Motor neuron (in vitro differentiated cells): ENCODE data around the gene GALNT3. TPM values are rescaled to one million over a fixed set of nuclear protein-coding genes. Genes with fewer than 3 reads are reported as not detected.

Experiments
- ATAC-seq, 8 experiments: fragments of 200-7000 bp; cut with Tn5 transposase; replicated peaks in 6 of 8; 2 replicates each; pipeline ENCODE4 v1.8.0; 2021; ENCODE audit warnings: mild to moderate bottlenecking in 8 of 8, moderate library complexity in 8 of 8
- H3K27ac ChIP-seq, 2 donors: fragments of 250-450 bp; sonication (Bioruptor Pico); 2 replicates each; pipeline ENCODE4 v1.9.0; 2021; ENCODE audit warnings: antibody characterized with exemption in 2 of 2, mild to moderate bottlenecking in 2 of 2, moderate library complexity in 1 of 2
- H3K4me1 ChIP-seq, 2 donors: fragments of 250-450 bp; sonication (Bioruptor Pico); replicated peaks in 1 of 2; 2 replicates each; pipeline ENCODE4 v1.6.1; 2021; ENCODE audit warnings: antibody characterized with exemption in 2 of 2, mild to moderate bottlenecking in 2 of 2, moderate library complexity in 1 of 2
- H3K4me3 ChIP-seq, 5 donors: fragments of 250-450 bp; sonication (Bioruptor Pico); 2 replicates each; pipeline ENCODE4 v1.9.0; 2021; ENCODE audit warnings: antibody characterized with exemption in 5 of 5, mild to moderate bottlenecking in 5 of 5, moderate library complexity in 4 of 5
- WGBS, 10 experiments: fragments of 450-650 bp; shearing (Covaris generic); methylation state at CpG; one replicate each; pipeline ENCODE4 v1.0.0; 2022; 5-methylcytosine and 5-hydroxymethylcytosine counted together
- in situ Hi-C, 9 experiments: fragments of 400-800 bp; cut with MboI; loops; one replicate each; pipeline ENCODE4 v1.15.0; 2021; ENCODE audit warnings: low sequenced_read_pairs in 9 of 9, low pct_unique_long_range_greater_than_20kb in 2 of 9; ENCODE audit not compliant: unreplicated experiment in 9 of 9
- total RNA-seq, 8 experiments: library from RNA; unstranded; fragments of 300-600 nt; gene quantifications; 2 replicates each; pipeline versions ENCODE4 v1.2.3 to v1.2.4, GENCODE V29; 2022

Gene GALNT3
- 1 to 10 TPM in 3 of 8 experiments, under 1 TPM in 5; 0.46 to 4.6 (median 0.76) TPM for total RNA-seq

DNA sequence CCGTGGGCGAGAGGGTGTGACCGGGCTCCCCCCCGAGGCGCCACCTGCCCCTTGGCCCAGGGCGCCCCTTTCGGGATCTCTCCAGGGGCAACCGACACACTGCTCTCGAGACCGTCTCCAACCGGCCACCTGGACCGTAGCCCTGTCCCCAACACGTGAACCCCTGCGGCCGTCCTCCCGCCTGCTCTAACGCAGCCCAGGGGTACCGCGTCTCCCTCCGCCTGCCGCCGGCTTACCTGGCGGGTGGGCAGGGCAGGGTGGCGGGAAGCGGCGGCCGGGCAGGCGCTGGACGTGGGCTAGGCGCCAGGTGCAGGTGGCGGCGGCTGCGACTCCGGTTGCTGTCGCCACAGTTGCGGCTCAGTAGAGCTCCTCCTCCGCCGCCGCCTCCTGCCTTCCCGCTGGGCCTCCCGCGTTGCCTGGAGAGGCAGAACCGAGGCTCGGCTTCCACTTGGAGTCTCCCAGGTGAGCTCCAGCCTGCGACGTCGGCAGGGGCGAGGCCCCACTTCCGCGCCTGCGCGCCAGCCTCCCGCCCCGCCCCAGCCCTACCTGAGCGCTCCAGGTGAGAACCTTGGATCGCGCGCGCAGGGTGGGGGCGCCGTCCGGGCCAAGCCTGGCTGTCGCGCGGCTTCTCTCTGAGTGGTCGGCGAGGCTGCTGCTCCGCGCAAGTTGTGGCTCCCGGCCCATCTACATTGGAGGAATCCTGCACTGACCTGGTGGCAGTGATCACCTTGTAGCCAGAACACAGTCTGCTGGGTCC, at the start of gene GALNT3:
Gene GALNT3, minus strand, starts transcription at position 469 of the 757 bp plus-strand sequence. CDS start 23,547 bp downstream, outside the sequence.
- Histone ChIP-seq H3K27ac (no peak within 1 kb of the TSS), H3K4me3 (peak within 1 kb of the TSS; percentile 16 to 47 (median 23)), H3K4me1 (no peaks in the 10 kb centered on the region)
- WGBS, 10 experiments: 83 to 90% methylated on average over 2 to 5 of the region's 70 CpGs; no CpG with 5 or more reads in 8 of the 10 experiments
- in situ Hi-C loops: loop anchor here in 1 of 9 experiments (25.0 kb wide), 2 partner anchors 207 to 807 kb away; no protein-coding TSS in a partner anchor
- ATAC-seq: peak in 7 of 8 experiments; percentile 42 to 80 (median 61)

DNA sequence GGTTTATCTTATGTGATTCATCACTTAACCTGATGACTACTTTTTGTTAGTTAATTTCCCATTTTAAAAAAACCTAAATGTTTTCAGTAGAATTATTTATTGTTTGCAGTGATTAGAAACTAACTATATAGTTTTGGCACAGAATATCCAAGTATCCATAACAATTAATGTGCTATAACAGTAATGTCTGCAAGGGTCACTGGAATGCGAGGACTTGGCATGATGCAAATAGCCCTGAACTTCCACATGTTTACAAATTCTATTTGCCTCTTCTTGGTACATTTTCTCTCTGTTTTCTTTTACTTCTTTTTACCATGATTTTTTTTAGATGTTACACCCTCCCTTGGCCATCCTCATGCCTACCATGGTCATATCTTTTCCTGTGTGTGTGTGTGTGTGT, 49.3 kb upstream of the GALNT3 start:
- Histone ChIP-seq H3K27ac (no peak overlapping the region), H3K4me1 (peaks cover 0 to 10% of the 10 kb centered on the region in 2 donors), H3K4me3 (no peak overlapping the region)
- 75 to 100% (median 100%) methylated on average over 1 of the region's 1 CpG; no CpG with 5 or more reads in 3 of the 10 experiments for WGBS, 10 experiments
- in situ Hi-C loops: no loop called here
- ATAC-seq: peak in 1 of 8 experiments; percentile 67

DNA sequence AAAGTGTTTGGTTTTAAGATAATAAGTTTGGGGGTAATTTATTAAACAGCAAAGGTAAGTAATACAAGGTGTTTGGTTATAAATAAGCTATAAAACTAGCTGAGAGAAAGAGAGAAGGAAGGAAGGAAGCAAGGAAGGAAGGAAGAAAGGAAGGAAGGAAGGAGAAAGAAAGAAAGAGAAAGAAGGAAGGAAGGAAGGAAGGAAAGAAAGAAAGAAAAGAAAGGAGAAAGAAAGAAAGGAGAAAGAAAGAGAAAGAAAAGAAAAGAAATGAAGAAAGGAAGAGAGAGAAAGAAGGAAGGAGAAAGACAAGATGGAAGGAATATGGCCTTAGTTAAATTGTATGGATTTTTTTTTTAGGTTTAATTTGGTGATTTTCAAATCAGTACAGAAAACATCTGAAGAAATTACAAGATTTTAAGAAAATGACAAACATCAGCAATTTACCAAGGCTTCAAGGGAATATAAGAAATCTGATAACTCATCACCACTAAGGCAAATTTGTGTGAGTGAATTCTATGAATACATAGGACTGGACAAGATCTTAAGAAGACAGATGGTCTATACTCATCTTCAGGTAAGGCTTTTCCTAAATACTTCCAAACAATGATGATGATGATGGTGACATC, 46.4 kb upstream of the GALNT3 start:
- H3K27ac ChIP-seq: no peak overlapping the region
- H3K4me1 ChIP-seq: peaks cover 12 to 21% of the 10 kb centered on the region in 2 donors
- H3K4me3 ChIP-seq: no peak overlapping the region
- no peak for ATAC-seq
- in situ Hi-C loops: no loop called here

DNA sequence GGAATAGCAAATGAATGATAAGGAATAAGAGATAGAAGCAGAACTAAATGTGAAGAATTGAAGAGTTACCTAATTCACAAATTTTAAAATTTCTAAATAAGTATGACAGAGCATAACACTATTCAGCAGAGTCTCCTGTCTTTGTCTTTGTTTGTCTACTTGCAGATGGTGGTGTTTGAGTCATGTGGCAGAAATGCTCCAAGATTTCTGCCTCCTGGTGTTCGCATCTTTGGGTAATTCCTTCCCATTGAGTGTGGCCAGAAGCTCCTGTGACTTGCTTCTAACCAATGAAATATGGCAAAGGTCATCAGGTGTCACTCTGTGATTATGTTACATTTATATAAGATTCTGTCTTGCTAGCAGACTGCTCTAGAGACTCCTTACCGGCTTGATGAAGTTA, 45.6 kb upstream of the GALNT3 start:
- WGBS, 10 experiments: 67 to 100% (median 89%) methylated on average over 1 to 2 of the region's 2 CpGs; no CpG with 5 or more reads in 3 of the 10 experiments
- H3K4me3 ChIP-seq: no peak overlapping the region
- ATAC-seq: no peak
- no peak overlapping the region for H3K27ac ChIP-seq
- H3K4me1 ChIP-seq: peaks cover 12 to 21% of the 10 kb centered on the region in 2 donors
- in situ Hi-C loops: no loop called here

DNA sequence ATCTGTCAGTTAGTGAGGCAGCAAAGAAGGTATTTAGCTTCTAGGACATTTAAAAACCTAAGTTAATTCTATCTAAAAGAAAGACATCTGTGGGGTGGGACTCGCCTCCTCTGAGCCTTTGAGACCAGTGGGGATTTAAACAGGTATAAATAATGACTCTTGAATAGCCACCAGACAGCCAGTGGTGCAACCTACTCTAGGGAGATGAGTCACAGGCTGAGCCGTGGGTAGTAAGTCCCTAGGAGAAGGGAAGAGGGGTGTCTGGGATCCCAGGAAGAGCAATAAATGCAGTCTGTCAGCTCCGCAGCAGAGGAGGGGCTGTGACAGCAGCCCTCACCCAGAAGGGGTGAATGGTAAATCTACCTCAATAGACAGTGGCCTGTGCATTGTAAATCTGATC, 43.1 kb upstream of the GALNT3 start:
- 0 to 50% (median 14%) methylated on average over 1 to 3 of the region's 3 CpGs; no CpG with 5 or more reads in 5 of the 10 experiments for WGBS, 10 experiments
- in situ Hi-C loops: no loop called here
- Histone ChIP-seq H3K4me3 (no peak overlapping the region), H3K4me1 (peaks cover 12 to 21% of the 10 kb centered on the region in 2 donors), H3K27ac (no peak overlapping the region)
- ATAC-seq: peak in 5 of 8 experiments; percentile 100

DNA sequence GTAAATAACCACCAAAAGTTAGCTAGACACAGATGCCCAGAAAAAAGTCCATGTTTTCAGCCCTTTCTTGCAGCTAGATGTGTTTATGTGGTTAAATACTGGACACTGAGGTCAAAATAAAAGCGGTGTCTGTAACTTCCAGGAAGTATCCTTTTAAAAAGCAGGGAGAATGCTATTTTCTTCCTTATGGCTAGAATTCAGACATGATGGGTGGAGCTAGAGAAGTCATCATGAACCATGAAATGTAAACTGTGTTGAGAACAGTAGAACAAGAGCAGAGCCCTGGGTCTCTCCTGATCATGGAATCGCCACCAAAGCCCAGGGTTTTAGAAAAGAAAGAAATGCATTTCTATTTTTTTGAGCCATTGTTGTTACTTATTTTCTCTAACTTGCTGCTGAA, 41.3 kb upstream of the GALNT3 start:
- WGBS, 10 experiments: 67 to 100% (median 92%) methylated on average over 1 to 2 of the region's 2 CpGs; no CpG with 5 or more reads in 1 of the 10 experiments
- no peak for ATAC-seq
- in situ Hi-C loops: no loop called here
- Histone ChIP-seq H3K4me3 (no peak overlapping the region), H3K27ac (no peak overlapping the region), H3K4me1 (peaks cover 12 to 21% of the 10 kb centered on the region in 2 donors)

DNA sequence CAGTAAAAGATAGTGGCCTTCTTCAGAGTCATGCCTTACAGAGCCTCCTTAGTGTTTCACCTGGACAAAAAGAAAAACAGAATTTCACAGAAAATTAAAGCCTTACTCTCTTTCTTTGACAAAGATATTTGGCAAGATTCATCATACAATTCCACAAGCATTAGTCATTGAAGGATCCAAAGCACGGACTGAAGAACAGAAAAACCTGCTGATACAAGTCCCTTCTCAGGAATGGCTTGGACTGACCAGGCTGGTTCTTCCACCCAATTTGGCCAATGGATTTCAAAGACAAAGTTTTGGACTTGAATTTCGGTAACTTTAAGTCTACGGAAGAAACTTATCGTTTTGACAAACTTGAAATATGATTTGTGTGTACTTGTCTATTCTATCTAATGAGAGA, 39.1 kb upstream of the GALNT3 start:
- H3K27ac ChIP-seq: no peak overlapping the region
- in situ Hi-C loops: no loop called here
- peaks cover 12 to 21% of the 10 kb centered on the region in 2 donors for H3K4me1 ChIP-seq
- no peak overlapping the region for H3K4me3 ChIP-seq
- no peak for ATAC-seq
- whole genome bisulfite sequencing, 10 experiments: 69 to 100% (median 86%) methylated on average over 3 to 4 of the region's 4 CpGs; no CpG with 5 or more reads in 2 of the 10 experiments

DNA sequence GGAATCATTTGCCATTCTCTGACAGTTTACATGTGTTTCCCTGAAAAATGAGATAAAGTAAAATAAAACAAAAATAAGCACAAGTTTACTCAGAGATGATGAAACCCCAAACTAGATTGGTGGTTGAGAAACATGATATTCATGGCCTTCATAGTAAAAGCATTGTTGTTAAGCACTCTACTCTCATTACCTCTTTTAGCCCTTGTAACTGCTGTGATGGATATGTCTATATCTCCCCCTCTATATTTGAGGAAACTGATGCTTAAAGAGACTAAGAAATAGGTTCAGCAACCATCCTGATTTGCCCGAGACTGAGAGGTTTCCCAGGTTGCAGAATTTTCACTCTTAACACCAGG, 33.9 kb upstream of the GALNT3 start:
- in situ Hi-C loops: no loop called here
- peaks cover 0 to 6% of the 10 kb centered on the region in 2 donors for H3K4me1 ChIP-seq
- no peak overlapping the region for H3K4me3 ChIP-seq
- H3K27ac ChIP-seq: no peak overlapping the region
- WGBS, 10 experiments: 20 to 86% (median 80%) methylated on average over 1 of the region's 1 CpG; no CpG with 5 or more reads in 1 of the 10 experiments
- ATAC-seq: no peak

DNA sequence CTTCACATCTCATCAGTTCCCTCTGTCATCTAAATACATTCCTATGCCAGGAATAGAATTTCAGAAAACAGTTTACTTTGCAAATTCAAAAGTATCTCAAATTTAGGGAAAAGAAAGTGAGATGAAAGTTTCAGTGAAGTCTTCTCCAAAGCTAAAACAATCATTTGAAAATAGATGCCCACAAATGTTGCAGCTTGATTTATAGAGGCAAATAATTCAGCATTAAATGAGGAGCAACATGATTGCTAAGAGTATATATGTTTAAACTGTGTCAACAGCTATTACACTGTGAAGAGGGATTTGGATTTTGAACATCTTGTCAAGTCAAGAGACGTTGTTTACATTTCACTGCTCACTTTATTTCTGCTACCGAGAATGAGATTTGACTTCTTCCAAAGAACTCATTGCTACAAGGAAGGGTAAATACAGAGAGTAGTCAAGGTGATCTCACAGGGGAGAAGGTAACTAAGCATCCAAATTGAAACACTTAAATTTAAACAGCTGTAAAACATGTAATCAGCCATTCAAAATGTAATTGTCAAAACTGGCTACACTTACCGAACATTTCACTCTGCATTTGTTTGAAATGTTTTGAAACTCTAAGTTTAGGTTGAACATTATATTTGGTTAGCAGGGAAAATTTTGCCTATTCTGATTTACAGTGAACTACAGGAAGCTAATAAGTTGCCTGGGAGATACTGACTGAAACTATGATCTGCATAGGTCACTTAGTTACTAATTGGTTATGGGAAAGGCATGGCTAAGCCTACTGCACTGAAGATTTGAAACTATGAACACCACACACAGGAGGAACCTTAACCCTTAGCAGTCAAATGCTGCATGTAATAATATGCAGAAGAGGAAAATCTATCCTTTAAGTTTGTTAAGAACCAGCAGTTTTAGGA, 33.2 kb upstream of the GALNT3 start:
- Histone ChIP-seq H3K4me3 (no peak overlapping the region), H3K27ac (no peak overlapping the region), H3K4me1 (peaks cover 0 to 6% of the 10 kb centered on the region in 2 donors)
- 58 to 100% (median 84%) methylated on average over 1 to 3 of the region's 3 CpGs; no CpG with 5 or more reads in 1 of the 10 experiments for WGBS, 10 experiments
- ATAC-seq: peak in 2 of 8 experiments; percentile 46 to 88
- in situ Hi-C loops: no loop called here

DNA sequence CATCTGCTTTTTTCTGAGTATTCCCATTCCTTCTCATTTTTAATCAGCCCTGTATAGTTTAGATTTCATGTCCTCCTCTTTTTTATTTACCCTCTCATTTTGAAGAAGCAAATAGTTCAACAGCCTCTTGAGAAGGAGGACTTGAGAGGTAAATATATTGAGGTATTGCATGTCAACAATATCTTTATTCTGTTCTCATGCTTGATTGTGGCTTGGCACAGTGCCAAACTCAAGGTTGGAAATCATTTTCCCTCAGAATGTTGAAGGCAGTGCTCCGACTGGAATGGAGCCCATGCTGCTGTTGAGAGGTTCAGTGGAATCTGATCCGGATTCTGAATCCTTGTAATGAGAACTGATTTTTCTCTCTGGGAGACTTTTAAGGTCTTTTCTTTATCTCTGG, 31.0 kb upstream of the GALNT3 start:
- in situ Hi-C loops: no loop called here

DNA sequence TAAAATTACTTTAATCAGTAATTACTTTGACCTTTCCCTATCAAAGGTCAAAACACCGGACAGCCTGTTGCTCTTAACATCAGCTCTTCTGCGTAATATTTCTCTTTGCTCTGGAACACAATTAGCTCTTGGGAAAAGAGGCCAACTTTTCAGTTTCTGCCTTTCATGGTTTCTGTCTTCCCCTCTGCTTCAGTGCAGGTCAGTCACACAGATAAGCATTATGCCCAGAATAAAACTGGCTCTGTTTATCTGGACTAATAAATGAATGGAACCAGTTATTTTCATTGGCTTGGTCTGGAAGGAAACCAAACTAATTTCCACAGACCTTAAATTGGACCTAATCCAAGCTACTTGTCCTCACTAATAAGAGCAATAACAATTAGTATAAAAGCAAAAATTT, 26.2 kb upstream of the GALNT3 start:
- no peak for ATAC-seq
- 71 to 96% (median 90%) methylated on average over 1 to 2 of the region's 2 CpGs for WGBS, 10 experiments

More for the DNA sequence above, 31.0 kb upstream of the GALNT3 start:
- H3K4me1 ChIP-seq: peaks cover 3 to 6% of the 10 kb centered on the region in 2 donors
- ATAC-seq: peak in 1 of 8 experiments; percentile 4
- H3K4me3 ChIP-seq: no peak overlapping the region
- 0 to 100% (median 40%) methylated on average over 1 to 2 of the region's 2 CpGs; no CpG with 5 or more reads in 2 of the 10 experiments for WGBS, 10 experiments
- H3K27ac ChIP-seq: no peak overlapping the region

DNA sequence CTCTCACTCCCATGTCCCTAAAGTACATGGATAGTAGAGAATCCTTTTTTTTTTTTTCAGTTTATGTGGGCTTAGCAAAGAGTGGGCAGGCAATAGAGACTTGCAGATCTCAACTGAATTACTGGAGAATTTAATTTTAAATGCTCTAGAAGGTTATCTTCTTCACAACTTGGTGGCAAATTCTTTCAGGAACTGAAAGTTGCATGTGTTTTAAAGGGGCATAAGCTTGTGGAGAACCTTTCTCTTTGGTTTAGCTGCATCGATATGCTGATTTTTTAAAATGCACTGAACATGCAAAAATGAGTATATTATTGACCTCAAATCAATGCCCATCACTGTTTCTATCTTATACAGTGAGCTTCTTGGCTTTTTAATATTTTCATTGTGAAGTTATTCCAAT, 24.9 kb upstream of the GALNT3 start:
- no peak overlapping the region for H3K4me3 ChIP-seq
- ATAC-seq: no peak
- no peak overlapping the region for H3K27ac ChIP-seq
- 38 to 100% (median 88%) methylated on average over 1 of the region's 1 CpG; no CpG with 5 or more reads in 3 of the 10 experiments for WGBS, 10 experiments
- H3K4me1 ChIP-seq: peaks cover 5 to 10% of the 10 kb centered on the region in 2 donors
- in situ Hi-C loops: no loop called here

More for the DNA sequence above, 26.2 kb upstream of the GALNT3 start:
- no peak overlapping the region for H3K4me3 ChIP-seq
- in situ Hi-C loops: no loop called here
- peaks cover 7 to 8% of the 10 kb centered on the region in 2 donors for H3K4me1 ChIP-seq
- no peak overlapping the region for H3K27ac ChIP-seq
